ENCODE data around the gene KLHDC10.
"Not testable (repeated sequence)": the region's sequence is repeated elsewhere in the genome, so short reads cannot be mapped to it uniquely, and the experiment has no call there.

KLHDC10 gene

DNA sequence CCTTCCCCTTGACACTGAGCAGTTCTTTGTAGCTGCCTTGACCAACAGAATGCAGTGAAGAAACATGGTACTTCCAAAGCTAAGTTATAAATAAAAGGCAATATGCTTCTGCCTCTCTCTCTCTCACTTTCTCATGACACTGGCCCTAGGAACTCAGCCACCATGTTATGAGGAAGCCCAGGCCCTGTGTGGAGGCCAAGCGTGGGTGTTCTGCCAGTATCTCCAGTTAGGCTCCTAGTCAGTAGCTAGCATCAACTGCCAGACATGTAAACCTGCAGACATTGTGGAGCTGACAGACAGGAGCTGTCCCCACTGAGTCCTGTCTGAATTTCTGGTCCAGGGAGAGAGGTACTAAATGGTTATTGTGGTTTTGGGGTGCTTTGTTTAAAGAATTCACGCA, 89.7 kb downstream of the KLHDC10 start:
- DNase-seq: no peak

GRCh38 chr7:130160455-130160854, 90.1 kb downstream of the KLHDC10 start:
- no peak for DNase-seq

GRCh38 chr7:130162196-130162595, 91.9 kb downstream of the KLHDC10 start:
- no peak for DNase-seq

DNA sequence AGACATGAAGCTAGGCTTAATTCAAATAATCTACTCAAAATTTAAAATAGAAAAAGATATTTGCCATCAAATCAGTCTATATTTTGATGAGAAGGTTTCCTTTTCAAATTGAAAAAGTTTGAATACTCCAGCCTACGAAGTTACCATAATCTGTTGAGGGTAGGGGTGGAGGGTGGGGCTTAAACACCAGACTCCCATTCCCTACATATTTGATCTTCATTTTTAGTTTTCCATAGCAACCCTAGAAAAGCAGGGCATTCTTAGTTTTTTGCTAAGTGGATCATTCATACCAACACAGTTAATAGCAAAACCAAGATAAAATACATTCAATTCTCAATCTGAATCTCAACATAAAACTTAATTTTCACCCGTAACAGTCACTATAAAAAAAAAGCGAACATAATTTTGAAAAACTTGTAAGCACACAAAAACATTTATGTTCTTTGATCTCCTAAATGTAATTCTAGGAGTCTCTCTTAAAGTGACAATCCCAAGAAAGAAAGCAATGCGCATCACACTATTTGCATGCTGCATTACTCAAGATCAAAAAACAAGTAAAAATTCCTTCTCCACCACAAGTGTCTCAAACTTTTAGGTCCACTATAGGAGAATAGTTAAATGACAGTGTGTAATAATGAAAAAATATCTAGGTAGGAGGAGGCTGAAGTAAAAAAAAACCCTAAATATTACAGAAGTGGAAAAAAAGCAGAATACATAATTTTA, 104.1 kb downstream of the KLHDC10 start:
- no peak for DNase-seq

- DNase-seq: no peak
These were observed 107.9 kb downstream of the KLHDC10 start for GRCh38 chr7:130178251-130178650.

GRCh38 chr7:130179631-130180030, 109.3 kb downstream of the KLHDC10 start:
- DNase-seq: no peak

DNA sequence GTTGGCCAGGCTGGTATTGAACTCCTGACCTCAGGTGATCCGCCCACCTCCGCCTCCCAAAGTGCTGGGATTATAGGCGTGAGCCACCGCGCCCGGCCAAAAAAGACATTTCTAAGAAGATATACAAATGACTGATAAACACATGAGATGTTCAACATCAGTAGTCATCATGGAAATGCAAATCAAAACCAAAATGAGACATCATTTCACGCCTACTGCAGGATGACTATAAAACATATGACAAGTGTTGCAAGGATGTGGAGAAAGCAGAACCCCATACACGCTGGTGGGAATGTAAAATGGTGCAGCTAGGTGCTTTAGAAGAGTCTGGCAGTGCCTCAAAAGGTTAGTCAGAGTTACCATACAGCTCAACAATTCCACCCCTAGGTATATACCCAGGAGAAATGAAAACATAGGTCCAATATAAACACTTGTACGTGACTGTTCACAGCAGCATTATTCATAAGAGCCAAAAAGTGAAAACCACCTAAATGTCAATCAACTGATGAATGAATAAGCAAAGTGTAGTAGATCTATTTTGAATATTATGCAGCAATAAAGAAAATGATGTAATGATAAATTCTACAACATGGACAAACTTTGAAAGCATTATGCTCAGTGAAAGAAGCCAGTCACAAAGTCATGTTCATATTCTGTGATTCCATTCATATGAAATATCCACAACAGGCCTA, 110.4 kb downstream of the KLHDC10 start:
- DNase-seq: no peak

DNA sequence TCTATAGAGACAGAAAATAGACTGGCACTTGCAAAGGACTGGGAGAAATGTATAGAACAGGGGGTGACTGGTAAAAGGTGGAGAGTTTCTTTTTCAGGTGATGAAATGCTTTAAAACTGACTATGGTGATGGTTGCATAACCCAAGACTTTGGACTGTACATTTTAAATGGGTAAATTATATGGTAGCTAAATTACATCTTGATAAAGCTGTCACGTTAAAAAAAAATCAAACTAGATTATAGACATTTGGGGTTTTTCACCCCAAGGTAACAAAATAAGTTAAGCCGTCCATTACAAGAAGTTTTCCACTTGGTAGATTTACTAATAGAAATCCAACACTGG, 110.9 kb downstream of the KLHDC10 start:
- DNase-seq: no peak

DNA sequence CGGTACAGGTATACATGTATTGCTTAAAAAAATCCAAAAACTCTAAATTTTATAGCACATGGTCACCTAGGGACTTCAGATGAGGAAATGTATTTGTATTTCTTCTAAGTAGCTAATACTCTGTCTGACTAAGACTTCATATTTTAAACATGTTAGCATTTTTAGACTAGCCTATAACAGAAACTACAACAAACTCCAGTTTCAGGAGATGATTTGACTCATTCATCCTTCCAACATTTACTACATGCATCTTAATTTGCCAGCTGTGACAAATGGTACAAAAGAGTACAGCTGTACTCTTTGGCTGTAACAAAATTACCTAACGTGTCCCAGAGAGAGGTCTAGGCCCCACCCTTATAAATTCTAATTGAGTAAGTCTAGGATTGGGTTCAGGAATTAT, 112.7 kb downstream of the KLHDC10 start:
- DNase-seq: no peak

DNA sequence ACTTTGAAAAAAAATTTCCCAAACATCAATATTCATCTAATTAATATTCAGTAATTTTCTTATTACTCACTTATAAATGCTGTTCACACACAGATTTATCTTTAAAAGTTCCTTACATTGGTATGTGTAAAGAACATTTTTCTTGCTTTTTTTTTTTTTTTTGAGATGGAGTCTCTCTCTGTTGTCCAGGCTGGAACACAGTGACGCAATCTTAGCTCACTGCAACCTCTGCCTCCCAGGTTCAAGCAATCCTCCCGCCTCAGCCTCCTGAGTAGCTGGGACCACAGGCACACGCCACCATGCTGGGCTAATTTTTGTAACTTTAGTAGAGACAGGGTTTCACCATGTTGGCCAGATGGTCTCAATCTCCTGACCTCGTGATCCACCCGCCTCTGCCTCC, 114.0 kb downstream of the KLHDC10 start:
- DNase-seq: not testable (repeated sequence)
